Fibroblast of lung (primary cell): ENCODE measurements around the gene GTPBP3.

ENCODE experiments used
- EZH2 ChIP-seq: IDR thresholded peaks from 2 replicates; pipeline ENCODE4 v1.5.1; 2012; ENCODE audit warnings: low read length, control low read depth, mild to moderate bottlenecking; ENCODE audit errors: missing control alignments
- TF ChIP-seq, protein P1 (sequence below), 2 donors: IDR thresholded peaks in 1 of 2; conservative IDR thresholded peaks in 1 of 2; 1 replicate in 1 of 2; 2 replicates in 1 of 2; pipeline ENCODE4 v1.5.1; 2011 to 2012; ENCODE audit warnings: low read length in 2 of 2, control low read depth in 1 of 2, inconsistent platforms in 1 of 2, low read depth in 1 of 2, mild to moderate bottlenecking in 1 of 2

DNA sequence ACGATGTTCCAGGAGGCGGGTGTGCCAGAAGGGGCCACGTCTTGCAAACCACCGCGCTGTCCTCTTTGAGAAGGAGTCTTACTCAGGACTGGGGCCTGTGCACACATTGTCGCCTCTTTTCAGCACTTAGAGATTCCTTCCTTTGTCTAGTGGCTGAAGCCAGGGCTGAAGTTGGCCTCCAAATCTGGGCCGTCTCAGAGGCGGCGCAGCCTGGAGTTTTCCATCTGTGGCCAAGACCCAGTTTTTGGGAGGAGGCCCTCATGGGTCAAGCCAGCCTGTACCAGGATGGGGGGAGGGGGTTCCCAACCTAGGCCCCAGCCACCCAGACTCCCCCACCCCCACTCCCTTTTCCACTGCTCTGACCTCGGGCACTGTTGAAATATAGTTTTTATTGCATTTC, 14.5 kb upstream of the GTPBP3 start:
- TF ChIP-seq, protein P1, sequence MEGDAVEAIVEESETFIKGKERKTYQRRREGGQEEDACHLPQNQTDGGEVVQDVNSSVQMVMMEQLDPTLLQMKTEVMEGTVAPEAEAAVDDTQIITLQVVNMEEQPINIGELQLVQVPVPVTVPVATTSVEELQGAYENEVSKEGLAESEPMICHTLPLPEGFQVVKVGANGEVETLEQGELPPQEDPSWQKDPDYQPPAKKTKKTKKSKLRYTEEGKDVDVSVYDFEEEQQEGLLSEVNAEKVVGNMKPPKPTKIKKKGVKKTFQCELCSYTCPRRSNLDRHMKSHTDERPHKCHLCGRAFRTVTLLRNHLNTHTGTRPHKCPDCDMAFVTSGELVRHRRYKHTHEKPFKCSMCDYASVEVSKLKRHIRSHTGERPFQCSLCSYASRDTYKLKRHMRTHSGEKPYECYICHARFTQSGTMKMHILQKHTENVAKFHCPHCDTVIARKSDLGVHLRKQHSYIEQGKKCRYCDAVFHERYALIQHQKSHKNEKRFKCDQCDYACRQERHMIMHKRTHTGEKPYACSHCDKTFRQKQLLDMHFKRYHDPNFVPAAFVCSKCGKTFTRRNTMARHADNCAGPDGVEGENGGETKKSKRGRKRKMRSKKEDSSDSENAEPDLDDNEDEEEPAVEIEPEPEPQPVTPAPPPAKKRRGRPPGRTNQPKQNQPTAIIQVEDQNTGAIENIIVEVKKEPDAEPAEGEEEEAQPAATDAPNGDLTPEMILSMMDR (conservative IDR thresholded peaks at IDR 0.05 in 1 of 2, IDR thresholded peaks at IDR 0.05 in 1 of 2; ENCODE audit: low read depth in 1 of 2, low read length in 2 of 2) = no peak
- no peak for TF ChIP-seq EZH2
